T-helper 1 cell treated with Interleukin-12 subunit alpha and Interleukin-12 subunit beta and Interleukin-4 antibody, amounts not matched to agents 30 μg/mL and 1 μg/mL, for 36 hours (primary cell): ENCODE data around the gene PLPP1.

Experiments used
- H3K27ac Mint-ChIP-seq: one replicate; pipeline ENCODE4 v1.8.0; 2021; ENCODE audit warnings: mild to moderate bottlenecking, mixed read lengths
- H3K27me3 Mint-ChIP-seq: one replicate; pipeline ENCODE4 v1.8.0; 2021; ENCODE audit warnings: low read depth, mixed read lengths
- H3K36me3 Mint-ChIP-seq: one replicate; pipeline ENCODE4 v1.8.0; 2021; ENCODE audit warnings: low read depth, mixed read lengths
- H3K4me1 Mint-ChIP-seq: one replicate; pipeline ENCODE4 v1.8.0; 2021; ENCODE audit warnings: low read depth, mixed read lengths
- H3K4me3 Mint-ChIP-seq: one replicate; pipeline ENCODE4 v1.8.0; 2021; ENCODE audit warnings: mild to moderate bottlenecking, moderate library complexity, mixed read lengths
- H3K9me3 Mint-ChIP-seq: one replicate; pipeline ENCODE4 v1.8.0; 2021; ENCODE audit warnings: mixed read lengths

Gene PLPP1

GRCh38 chr5:55463613-55464012 is 71.2 kb downstream of the PLPP1 start:
- Mint-ChIP-seq H3K4me1 (peaks cover 4% of the 10 kb centered on the region), H3K27me3 (no peaks in the 10 kb centered on the region), H3K9me3 (no peaks in the 10 kb centered on the region), H3K36me3 (peaks cover 13% of the 10 kb centered on the region), H3K27ac (no peak overlapping the region), H3K4me3 (no peak overlapping the region)

GRCh38 chr5:55459572-55459971 is 75.2 kb downstream of the PLPP1 start:
- Mint-ChIP-seq H3K4me1 (peaks cover 6% of the 10 kb centered on the region), H3K36me3 (peaks cover 12% of the 10 kb centered on the region), H3K9me3 (no peaks in the 10 kb centered on the region), H3K27ac (no peak overlapping the region), H3K4me3 (no peak overlapping the region), H3K27me3 (no peaks in the 10 kb centered on the region)

GRCh38 chr5:55456216-55456895 is 78.4 kb downstream of the PLPP1 start:
- no peaks in the 10 kb centered on the region for H3K27me3 Mint-ChIP-seq
- no peak overlapping the region for H3K4me3 Mint-ChIP-seq
- peaks cover 4% of the 10 kb centered on the region for H3K36me3 Mint-ChIP-seq
- H3K4me1 Mint-ChIP-seq: peaks cover 2% of the 10 kb centered on the region
- no peaks in the 10 kb centered on the region for H3K9me3 Mint-ChIP-seq
- H3K27ac Mint-ChIP-seq: no peak overlapping the region

GRCh38 chr5:55454282-55454681 is 80.5 kb downstream of the PLPP1 start:
- H3K4me1 Mint-ChIP-seq: peaks cover 2% of the 10 kb centered on the region
- H3K36me3 Mint-ChIP-seq: peaks cover 4% of the 10 kb centered on the region
- no peak overlapping the region for H3K4me3 Mint-ChIP-seq
- H3K27ac Mint-ChIP-seq: no peak overlapping the region
- H3K27me3 Mint-ChIP-seq: no peaks in the 10 kb centered on the region
- no peaks in the 10 kb centered on the region for H3K9me3 Mint-ChIP-seq

- Mint-ChIP-seq H3K9me3 (no peaks in the 10 kb centered on the region), H3K27ac (no peak overlapping the region), H3K36me3 (peaks cover 4% of the 10 kb centered on the region), H3K27me3 (no peaks in the 10 kb centered on the region), H3K4me3 (no peak overlapping the region), H3K4me1 (peaks cover 2% of the 10 kb centered on the region)
These were observed 81.6 kb downstream of the PLPP1 start for GRCh38 chr5:55453211-55453610.

- Mint-ChIP-seq H3K27ac (no peak overlapping the region), H3K9me3 (no peaks in the 10 kb centered on the region), H3K27me3 (no peaks in the 10 kb centered on the region), H3K36me3 (peaks cover 6% of the 10 kb centered on the region), H3K4me3 (no peak overlapping the region), H3K4me1 (peaks cover 2% of the 10 kb centered on the region)
These were observed 82.8 kb downstream of the PLPP1 start for GRCh38 chr5:55451976-55452375.

GRCh38 chr5:55450050-55450765 is 84.6 kb downstream of the PLPP1 start:
- Mint-ChIP-seq H3K27ac (no peak overlapping the region), H3K27me3 (no peaks in the 10 kb centered on the region), H3K4me3 (no peak overlapping the region), H3K36me3 (peaks cover 8% of the 10 kb centered on the region), H3K9me3 (no peaks in the 10 kb centered on the region), H3K4me1 (no peaks in the 10 kb centered on the region)

GRCh38 chr5:55446640-55447351 is 88.0 kb downstream of the PLPP1 start:
- H3K27ac Mint-ChIP-seq: no peak overlapping the region
- H3K36me3 Mint-ChIP-seq: peaks cover 6% of the 10 kb centered on the region
- H3K9me3 Mint-ChIP-seq: no peaks in the 10 kb centered on the region
- no peaks in the 10 kb centered on the region for H3K27me3 Mint-ChIP-seq
- H3K4me3 Mint-ChIP-seq: no peak overlapping the region
- H3K4me1 Mint-ChIP-seq: peaks cover 2% of the 10 kb centered on the region

- H3K36me3 Mint-ChIP-seq: peaks cover 8% of the 10 kb centered on the region
- peaks cover 2% of the 10 kb centered on the region for H3K4me1 Mint-ChIP-seq
- H3K27me3 Mint-ChIP-seq: no peaks in the 10 kb centered on the region
- no peak overlapping the region for H3K27ac Mint-ChIP-seq
- no peak overlapping the region for H3K4me3 Mint-ChIP-seq
- H3K9me3 Mint-ChIP-seq: no peaks in the 10 kb centered on the region
These were observed 89.0 kb downstream of the PLPP1 start for GRCh38 chr5:55445791-55446190.

GRCh38 chr5:55441954-55442353 is 92.8 kb downstream of the PLPP1 start:
- H3K27me3 Mint-ChIP-seq: no peaks in the 10 kb centered on the region
- H3K4me3 Mint-ChIP-seq: no peak overlapping the region
- peaks cover 6% of the 10 kb centered on the region for H3K4me1 Mint-ChIP-seq
- H3K36me3 Mint-ChIP-seq: peaks cover 14% of the 10 kb centered on the region
- H3K27ac Mint-ChIP-seq: no peak overlapping the region
- H3K9me3 Mint-ChIP-seq: no peaks in the 10 kb centered on the region

GRCh38 chr5:55441107-55441771 is 93.5 kb downstream of the PLPP1 start:
- Mint-ChIP-seq H3K4me1 (peaks cover 6% of the 10 kb centered on the region), H3K27me3 (no peaks in the 10 kb centered on the region), H3K9me3 (peaks cover 2% of the 10 kb centered on the region), H3K4me3 (no peak overlapping the region), H3K27ac (no peak overlapping the region), H3K36me3 (peaks cover 17% of the 10 kb centered on the region)

GRCh38 chr5:55440188-55440646 is 94.5 kb downstream of the PLPP1 start:
- no peak overlapping the region for H3K4me3 Mint-ChIP-seq
- peaks cover 6% of the 10 kb centered on the region for H3K4me1 Mint-ChIP-seq
- peaks cover 9% of the 10 kb centered on the region for H3K9me3 Mint-ChIP-seq
- no peaks in the 10 kb centered on the region for H3K27me3 Mint-ChIP-seq
- peaks cover 24% of the 10 kb centered on the region for H3K36me3 Mint-ChIP-seq
- no peak overlapping the region for H3K27ac Mint-ChIP-seq

GRCh38 chr5:55438998-55439397 is 95.8 kb downstream of the PLPP1 start:
- Mint-ChIP-seq H3K4me3 (no peak overlapping the region), H3K36me3 (peaks cover 36% of the 10 kb centered on the region), H3K9me3 (peaks cover 20% of the 10 kb centered on the region), H3K4me1 (peaks cover 7% of the 10 kb centered on the region), H3K27me3 (no peaks in the 10 kb centered on the region), H3K27ac (no peak overlapping the region)

- peaks cover 39% of the 10 kb centered on the region for H3K36me3 Mint-ChIP-seq
- peaks cover 7% of the 10 kb centered on the region for H3K4me1 Mint-ChIP-seq
- H3K27ac Mint-ChIP-seq: no peak overlapping the region
- no peaks in the 10 kb centered on the region for H3K27me3 Mint-ChIP-seq
- H3K9me3 Mint-ChIP-seq: peaks cover 24% of the 10 kb centered on the region
- no peak overlapping the region for H3K4me3 Mint-ChIP-seq
These were observed 96.9 kb downstream of the PLPP1 start for GRCh38 chr5:55437859-55438206.
